Adrenal gland (tissue), 5 donors: ENCODE data around the gene CACNA1F.

ENCODE experiments used
- POLR2A ChIP-seq, 2 donors: fragments of 450-650 bp; IDR thresholded peaks; one replicate each; pipeline ENCODE4 v1.6.1; 2017; ENCODE audit warnings: antibody characterized with exemption in 2 of 2, mild to moderate bottlenecking in 2 of 2, moderate library complexity in 1 of 2
- TF ChIP-seq, protein P1 (sequence below), 6 experiments: fragments of 450-650 bp in 4 of 6; fragments of 200-600 bp in 2 of 6; sonication (generic) in 1 of 6; IDR thresholded peaks; 1 replicate in 5 of 6; 2 replicates in 1 of 6; pipeline versions ENCODE4 v1.5.1 to v1.8.0; 2016 to 2021; ENCODE audit warnings: antibody characterized with exemption in 6 of 6, mild to moderate bottlenecking in 2 of 6, moderate library complexity in 1 of 6
- donor health status: DM: no; HTN: no; CAD: no.

DNA sequence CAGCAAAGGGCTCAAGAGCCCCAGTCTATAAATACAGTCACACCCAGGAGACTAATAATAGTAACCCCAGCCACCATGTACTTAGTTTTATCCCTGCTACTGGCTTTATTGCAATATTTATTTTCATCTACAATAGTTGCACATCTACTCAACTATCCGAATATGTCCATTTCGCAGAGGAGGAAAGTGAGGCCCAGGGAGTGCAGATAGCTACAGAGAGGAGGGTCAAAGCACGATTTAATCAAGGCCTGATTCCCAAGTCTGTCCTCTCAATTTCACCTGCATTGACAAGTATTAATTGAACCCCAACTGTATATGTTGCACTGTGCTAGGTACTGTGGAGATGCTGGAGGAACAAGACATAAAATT lies 65.4 kb downstream of the CACNA1F start:
- TF ChIP-seq, protein P1, sequence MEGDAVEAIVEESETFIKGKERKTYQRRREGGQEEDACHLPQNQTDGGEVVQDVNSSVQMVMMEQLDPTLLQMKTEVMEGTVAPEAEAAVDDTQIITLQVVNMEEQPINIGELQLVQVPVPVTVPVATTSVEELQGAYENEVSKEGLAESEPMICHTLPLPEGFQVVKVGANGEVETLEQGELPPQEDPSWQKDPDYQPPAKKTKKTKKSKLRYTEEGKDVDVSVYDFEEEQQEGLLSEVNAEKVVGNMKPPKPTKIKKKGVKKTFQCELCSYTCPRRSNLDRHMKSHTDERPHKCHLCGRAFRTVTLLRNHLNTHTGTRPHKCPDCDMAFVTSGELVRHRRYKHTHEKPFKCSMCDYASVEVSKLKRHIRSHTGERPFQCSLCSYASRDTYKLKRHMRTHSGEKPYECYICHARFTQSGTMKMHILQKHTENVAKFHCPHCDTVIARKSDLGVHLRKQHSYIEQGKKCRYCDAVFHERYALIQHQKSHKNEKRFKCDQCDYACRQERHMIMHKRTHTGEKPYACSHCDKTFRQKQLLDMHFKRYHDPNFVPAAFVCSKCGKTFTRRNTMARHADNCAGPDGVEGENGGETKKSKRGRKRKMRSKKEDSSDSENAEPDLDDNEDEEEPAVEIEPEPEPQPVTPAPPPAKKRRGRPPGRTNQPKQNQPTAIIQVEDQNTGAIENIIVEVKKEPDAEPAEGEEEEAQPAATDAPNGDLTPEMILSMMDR (IDR thresholded peaks at IDR 0.05) = no peak
- no peak for TF ChIP-seq POLR2A (IDR thresholded peaks at IDR 0.05)
